Frontal cortex (tissue), 4 donors: ENCODE measurements around the gene TMEM255B. TPM values are rescaled to one million over a fixed set of nuclear protein-coding genes. Genes with fewer than 3 reads are reported as not detected.

Experiments used
- DNase-seq, 2 donors: peaks; one replicate each; pipeline ENCODE4 v3.0.0; 2012; ENCODE audit warnings: low spot score in 2 of 2
- FAIRE-seq: peaks from 2 replicates; lab custom pipeline; 2012; peaks lifted over from hg19 to GRCh38; lab: Jason Lieb, UNC
- total RNA-seq: library from RNA; depleted of rRNA; stranded (reverse); fragments of >200 nt; gene quantifications from one replicate; pipeline ENCODE4 v1.2.3, GENCODE V29; 2014
- donor health status: control.
- donor health status: control.
- donor health status: control.

TMEM255B gene
- total RNA-seq, 1 donor from 2014 or later, result not detected

- DNase-seq (no peak), FAIRE-seq (no peak)
Observed at GRCh38 chr13:113764793-113765563, 6.0 kb downstream of the TMEM255B start.

GRCh38 chr13:113765564-113765910 lies 6.5 kb downstream of the TMEM255B start:
- FAIRE-seq, result no peak

GRCh38 chr13:113766035-113766800 lies 7.2 kb downstream of the TMEM255B start:
- no peak for FAIRE-seq

More at GRCh38 chr13:113765564-113765910, 6.5 kb downstream of the TMEM255B start:
- DNase-seq, result no peak

GRCh38 chr13:113767366-113767765 lies 8.3 kb downstream of the TMEM255B start:
- DNase-seq, result no peak
- no peak for FAIRE-seq

More at GRCh38 chr13:113766035-113766800, 7.2 kb downstream of the TMEM255B start:
- DNase-seq, result no peak

GRCh38 chr13:113768018-113768905 lies 9.2 kb downstream of the TMEM255B start:
- no peak for FAIRE-seq
- no peak for DNase-seq

- DNase-seq, result no peak
- no peak for FAIRE-seq
Observed at GRCh38 chr13:113769106-113769505, 10.1 kb downstream of the TMEM255B start.

DNA sequence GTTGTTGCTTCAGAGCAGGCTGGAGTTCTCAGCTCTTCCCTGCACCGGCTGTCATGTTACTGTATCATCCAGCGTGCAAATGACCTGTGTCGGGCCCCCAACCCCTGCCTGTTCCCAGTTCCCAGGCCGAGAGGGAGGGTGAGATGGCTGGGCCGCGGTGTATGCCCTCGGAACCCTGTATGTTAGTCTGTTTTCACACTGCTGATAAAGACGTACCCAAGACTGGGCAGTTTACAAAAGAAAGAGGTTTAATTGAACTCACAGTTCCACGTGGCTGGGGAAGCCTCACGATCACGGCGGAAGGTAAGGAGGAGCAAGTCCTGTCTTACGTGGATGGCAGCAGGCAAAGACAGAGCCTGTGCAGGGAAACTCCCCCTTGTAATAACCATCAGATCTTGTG lies 10.9 kb downstream of the TMEM255B start:
- DNase-seq (no peak), FAIRE-seq (no peak)

DNA sequence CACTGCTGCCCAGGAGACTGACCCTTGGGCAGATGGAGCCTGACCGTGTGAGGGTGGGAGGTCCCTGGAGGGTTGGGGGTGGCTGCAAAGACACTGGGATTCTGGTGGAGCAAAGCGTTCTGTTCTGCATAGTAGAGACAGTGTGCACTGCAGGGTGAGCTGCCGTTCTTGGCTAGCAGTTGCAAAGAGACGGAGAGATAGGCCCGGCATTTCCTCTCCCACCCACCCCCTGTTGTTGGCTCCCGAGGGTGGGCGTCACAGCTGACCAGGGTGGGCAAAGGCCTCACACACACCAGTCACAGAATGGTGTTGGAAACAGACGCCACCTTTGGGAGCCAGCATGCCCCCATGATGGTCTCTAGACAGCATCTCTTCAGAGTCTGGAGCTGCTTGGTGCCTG lies 11.4 kb downstream of the TMEM255B start:
- FAIRE-seq, result no peak
- DNase-seq, result no peak

GRCh38 chr13:113770937-113771336 lies 11.9 kb downstream of the TMEM255B start:
- DNase-seq, result no peak
- FAIRE-seq, result no peak

DNA sequence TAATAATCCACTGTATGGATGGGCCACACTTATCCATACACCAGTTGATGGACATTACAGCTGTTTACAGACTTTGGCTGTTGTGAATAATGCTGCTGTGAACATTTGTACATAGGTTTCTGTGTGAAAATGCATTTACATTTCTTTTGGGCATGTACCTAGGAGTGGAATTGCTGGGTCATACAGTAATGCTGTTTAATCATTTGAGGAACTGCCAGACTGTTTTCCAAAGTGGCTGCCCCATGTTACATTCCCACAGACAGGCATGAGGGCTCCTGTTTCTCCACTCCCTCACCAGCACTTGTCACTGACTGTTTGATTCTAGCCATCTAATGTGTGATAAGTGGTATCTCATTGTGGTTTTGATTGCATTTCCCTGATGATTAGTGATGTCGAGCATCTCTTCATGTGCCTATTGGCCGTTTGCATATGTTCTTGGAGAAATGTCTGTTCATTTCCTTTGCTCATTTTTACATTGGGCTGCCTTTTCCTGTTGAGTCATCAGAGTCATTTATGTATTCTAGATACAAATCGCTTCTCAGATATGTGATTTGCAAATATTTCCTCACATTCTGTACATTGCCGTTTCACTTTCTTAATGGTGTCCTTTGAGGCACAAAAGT lies 12.8 kb downstream of the TMEM255B start:
- FAIRE-seq, result no peak

GRCh38 chr13:113774177-113775107 lies 15.4 kb downstream of the TMEM255B start:
- FAIRE-seq (no peak), DNase-seq (no peak)

More for the DNA sequence above, 12.8 kb downstream of the TMEM255B start:
- DNase-seq, result no peak

DNA sequence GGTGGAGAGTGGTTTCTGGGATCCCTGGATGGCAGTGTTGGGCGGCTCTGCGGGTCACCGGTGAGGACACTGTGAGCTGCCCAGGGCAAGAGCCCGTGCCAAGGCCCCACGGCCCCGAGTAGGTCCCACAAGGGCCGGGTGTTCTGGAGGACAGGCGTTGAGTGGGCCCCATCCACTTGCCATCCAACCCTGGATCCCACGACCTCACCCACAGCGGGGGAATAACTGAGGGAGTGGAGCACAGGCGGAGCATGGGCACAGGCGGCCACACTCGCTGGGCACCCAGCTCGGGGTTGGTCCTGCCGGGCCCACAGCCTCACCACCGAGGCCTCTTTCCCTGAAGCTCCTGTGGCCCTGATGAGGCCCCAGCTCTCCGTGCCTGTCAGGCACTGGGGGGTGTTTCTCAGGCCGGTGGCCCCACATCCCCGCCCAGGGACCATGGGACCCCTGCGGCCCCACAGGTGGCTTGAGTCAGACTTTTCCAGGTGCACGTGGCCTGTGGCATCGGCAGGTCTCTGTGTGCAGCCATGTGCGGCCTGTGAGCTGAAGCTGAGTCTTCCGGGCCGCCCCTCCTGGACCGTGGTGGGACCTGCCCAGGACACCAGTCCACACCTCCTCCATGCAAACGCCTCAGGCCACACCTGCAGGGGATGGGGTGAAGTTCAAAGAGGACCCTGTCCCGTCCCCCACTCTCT lies 16.6 kb downstream of the TMEM255B start:
- DNase-seq (no peak), FAIRE-seq (no peak)

GRCh38 chr13:113776231-113777125 lies 17.5 kb downstream of the TMEM255B start:
- DNase-seq (no peak), FAIRE-seq (no peak)

DNA sequence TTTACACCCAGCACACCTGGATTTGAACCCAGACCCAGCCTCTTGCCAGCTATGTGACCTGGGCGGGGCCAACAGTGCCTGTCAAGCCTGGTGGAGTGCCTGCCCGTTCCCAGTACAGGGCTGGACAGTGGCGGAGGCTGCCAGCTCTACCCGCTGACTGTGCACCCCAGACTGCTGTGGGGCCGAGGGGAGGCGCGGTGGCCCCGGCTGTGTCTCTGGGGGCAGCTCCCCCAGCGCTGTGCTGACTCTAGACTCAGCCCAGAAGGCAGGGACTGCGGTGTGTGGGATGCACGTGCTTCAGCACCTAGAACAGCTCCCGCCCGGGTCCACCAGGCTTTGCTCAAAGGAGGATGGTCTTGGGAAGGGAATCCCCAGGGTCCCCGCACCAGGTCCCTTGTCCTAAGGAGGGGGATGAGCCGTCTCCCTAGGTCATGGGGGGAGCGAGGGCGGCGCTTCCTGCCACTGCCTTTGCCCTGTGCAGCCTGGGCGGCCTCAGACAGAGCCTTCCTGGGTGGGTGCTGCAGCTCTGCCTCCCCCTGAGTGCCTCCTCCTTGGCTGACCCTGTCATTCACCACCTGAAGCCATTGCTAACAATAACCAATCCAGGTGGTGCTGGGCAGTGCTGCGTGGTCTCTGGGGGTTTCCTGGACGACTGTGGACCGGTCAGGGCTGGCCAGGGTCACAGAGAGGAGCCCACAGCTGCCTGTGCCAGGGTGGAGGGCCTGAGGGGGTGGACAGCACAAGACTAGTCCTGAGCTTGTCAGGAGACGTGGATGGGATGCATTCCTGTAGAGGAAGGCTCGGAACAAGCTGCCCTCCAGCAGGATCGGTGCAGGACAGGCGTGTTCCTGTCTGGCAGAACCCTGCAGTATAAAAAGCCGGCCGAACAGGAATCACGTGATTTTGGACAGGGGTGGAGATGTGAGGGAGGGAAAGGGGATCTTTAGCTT lies 18.6 kb downstream of the TMEM255B start:
- DNase-seq, result no peak
- FAIRE-seq, result no peak

DNA sequence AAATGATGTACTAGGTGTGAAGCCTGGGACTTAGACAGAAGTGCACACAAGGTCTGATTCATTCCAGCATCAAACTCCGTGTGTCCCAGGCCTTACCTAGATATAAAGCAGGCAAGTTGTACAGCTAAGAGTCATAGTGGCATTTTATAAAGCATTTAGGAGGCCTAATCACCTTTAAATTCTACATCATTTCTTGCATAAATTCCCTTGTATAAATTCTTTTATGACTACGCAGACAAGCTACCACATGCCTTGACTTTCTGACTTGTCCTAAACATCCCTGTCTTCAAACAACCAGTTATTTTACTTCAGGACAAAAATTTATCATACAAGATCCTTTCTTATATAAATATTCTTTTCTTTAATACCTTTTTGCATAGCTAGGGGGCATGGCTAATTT lies 22.5 kb downstream of the TMEM255B start:
- FAIRE-seq, result no peak
- no peak for DNase-seq

- FAIRE-seq, result no peak
- no peak for DNase-seq
Observed at GRCh38 chr13:113782472-113782871, 23.4 kb downstream of the TMEM255B start.
